Activated B cell treated with CpG ODN at 0.5 μM for 24 hours (primary cell): ENCODE data around the gene CORO2B. TPM values are rescaled to one million over a fixed set of nuclear protein-coding genes. Genes with fewer than 3 reads are reported as not detected.

Source experiments
- ATAC-seq: fragments of 200-7000 bp; cut with Tn5 transposase; one replicate; pipeline ENCODE4 v1.10.0; 2021; ENCODE audit warnings: low read depth, mild to moderate bottlenecking, moderate library complexity
- CTCF ChIA-PET: fragments of 350-600 bp; sonication (Branson Sonifier 250); formaldehyde crosslinking; loops from one replicate; lab custom pipeline; 2021; ENCODE audit warnings: antibody characterized with exemption; lab: Charles Lee
- POLR2A ChIA-PET: fragments of 350-600 bp; sonication (Branson Sonifier 250); formaldehyde crosslinking; loops from one replicate; lab custom pipeline; 2021; ENCODE audit warnings: antibody characterized with exemption; lab: Charles Lee
- DNase-seq: peaks from one replicate; pipeline ENCODE4 v3.0.0; 2022
- H3K27ac Mint-ChIP-seq: one replicate; pipeline ENCODE4 v1.8.0; 2020; ENCODE audit warnings: mixed read lengths
- H3K27me3 Mint-ChIP-seq: one replicate; pipeline ENCODE4 v1.8.0; 2021; ENCODE audit warnings: mixed read lengths
- H3K36me3 Mint-ChIP-seq: one replicate; pipeline ENCODE4 v1.8.0; 2021; ENCODE audit warnings: low read depth, mixed read lengths
- H3K4me1 Mint-ChIP-seq: one replicate; pipeline ENCODE4 v1.8.0; 2021; ENCODE audit warnings: mixed read lengths
- H3K4me3 Mint-ChIP-seq: one replicate; pipeline ENCODE4 v1.8.0; 2020; ENCODE audit warnings: mild to moderate bottlenecking, mixed read lengths
- H3K9me3 Mint-ChIP-seq: one replicate; pipeline ENCODE4 v1.8.0; 2020; ENCODE audit warnings: mixed read lengths
- intact Hi-C: fragments of 100-400 bp; cut with micrococcal nuclease; formaldehyde crosslinking; loops from one replicate; pipeline ENCODE4 v1.15.1; 2024
- total RNA-seq: library from RNA; stranded (reverse); gene quantifications from 2 replicates; pipeline ENCODE4 v1.2.3, GENCODE V29; 2022
- TF ChIP-seq, protein P1 (sequence below): fragments of 200-600 bp; IDR thresholded peaks from one replicate; pipeline ENCODE4 v1.8.0; 2022; ENCODE audit warnings: antibody characterized with exemption, mild to moderate bottlenecking

Gene CORO2B
- total RNA-seq, 1 donor from 2014 or later: 1.0 TPM

DNA sequence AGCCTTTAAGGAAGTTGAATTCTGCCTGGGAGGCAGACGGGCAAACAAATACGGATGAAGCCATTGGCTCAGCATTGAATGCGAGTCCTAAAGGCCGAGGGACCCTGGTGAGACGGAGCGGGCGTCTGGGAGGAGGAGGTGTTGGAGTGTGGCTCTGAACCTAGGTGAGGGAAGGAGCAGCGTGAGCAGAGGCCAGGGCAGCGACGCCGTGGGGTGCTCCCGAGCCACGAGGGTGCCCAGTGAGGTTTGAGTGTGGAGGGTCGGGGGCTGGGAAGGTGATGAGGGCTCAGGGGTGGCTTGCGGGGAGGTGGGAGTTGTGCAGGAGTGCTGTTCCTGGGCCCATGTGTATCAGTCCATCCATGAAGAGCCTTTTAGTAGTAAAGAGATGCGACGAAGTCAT lies 17.0 kb downstream of the CORO2B start:
- intact Hi-C loops: no loop called here
- H3K4me3 Mint-ChIP-seq: no peak overlapping the region
- peaks cover 46% of the 10 kb centered on the region for H3K4me1 Mint-ChIP-seq

DNA sequence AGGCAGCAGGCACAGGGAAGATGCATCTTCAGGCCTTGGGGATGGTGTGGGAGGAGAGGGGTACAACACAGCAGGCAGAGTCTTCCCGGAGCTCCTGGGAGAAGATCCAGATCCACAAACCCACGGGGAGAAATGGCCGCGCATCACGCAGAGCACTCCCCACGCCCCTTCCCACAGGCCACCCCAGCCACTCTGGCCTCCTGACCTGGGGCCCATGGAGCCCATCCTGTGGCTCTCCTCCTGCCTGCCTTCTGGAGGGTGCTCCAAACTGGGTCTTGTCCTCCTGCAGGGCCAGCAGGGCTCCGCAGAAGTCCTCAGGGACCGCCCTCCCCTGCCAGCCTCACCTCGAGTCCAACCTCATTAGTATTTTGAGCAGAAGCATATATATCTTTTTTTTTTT lies 17.9 kb downstream of the CORO2B start:
- Mint-ChIP-seq H3K36me3 (no peaks in the 10 kb centered on the region), H3K9me3 (no peaks in the 10 kb centered on the region), H3K4me3 (no peak overlapping the region), H3K27ac (no peak overlapping the region), H3K27me3 (peaks cover 1% of the 10 kb centered on the region), H3K4me1 (peaks cover 46% of the 10 kb centered on the region)
- TF ChIP-seq, protein P1, sequence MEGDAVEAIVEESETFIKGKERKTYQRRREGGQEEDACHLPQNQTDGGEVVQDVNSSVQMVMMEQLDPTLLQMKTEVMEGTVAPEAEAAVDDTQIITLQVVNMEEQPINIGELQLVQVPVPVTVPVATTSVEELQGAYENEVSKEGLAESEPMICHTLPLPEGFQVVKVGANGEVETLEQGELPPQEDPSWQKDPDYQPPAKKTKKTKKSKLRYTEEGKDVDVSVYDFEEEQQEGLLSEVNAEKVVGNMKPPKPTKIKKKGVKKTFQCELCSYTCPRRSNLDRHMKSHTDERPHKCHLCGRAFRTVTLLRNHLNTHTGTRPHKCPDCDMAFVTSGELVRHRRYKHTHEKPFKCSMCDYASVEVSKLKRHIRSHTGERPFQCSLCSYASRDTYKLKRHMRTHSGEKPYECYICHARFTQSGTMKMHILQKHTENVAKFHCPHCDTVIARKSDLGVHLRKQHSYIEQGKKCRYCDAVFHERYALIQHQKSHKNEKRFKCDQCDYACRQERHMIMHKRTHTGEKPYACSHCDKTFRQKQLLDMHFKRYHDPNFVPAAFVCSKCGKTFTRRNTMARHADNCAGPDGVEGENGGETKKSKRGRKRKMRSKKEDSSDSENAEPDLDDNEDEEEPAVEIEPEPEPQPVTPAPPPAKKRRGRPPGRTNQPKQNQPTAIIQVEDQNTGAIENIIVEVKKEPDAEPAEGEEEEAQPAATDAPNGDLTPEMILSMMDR: no peak
- POLR2A ChIA-PET: no interaction called here
- ATAC-seq (no peak), DNase-seq (no peak)
- CTCF ChIA-PET: no interaction called here
- intact Hi-C loops: no loop called here

More for the DNA sequence above, 17.0 kb downstream of the CORO2B start:
- Mint-ChIP-seq H3K9me3 (no peaks in the 10 kb centered on the region), H3K27ac (no peak overlapping the region), H3K27me3 (peaks cover 1% of the 10 kb centered on the region), H3K36me3 (no peaks in the 10 kb centered on the region)
- DNase-seq (no peak), ATAC-seq (no peak)
- ChIA-PET CTCF (no interaction called here), POLR2A (no interaction called here)
- TF ChIP-seq, protein P1: no peak

DNA sequence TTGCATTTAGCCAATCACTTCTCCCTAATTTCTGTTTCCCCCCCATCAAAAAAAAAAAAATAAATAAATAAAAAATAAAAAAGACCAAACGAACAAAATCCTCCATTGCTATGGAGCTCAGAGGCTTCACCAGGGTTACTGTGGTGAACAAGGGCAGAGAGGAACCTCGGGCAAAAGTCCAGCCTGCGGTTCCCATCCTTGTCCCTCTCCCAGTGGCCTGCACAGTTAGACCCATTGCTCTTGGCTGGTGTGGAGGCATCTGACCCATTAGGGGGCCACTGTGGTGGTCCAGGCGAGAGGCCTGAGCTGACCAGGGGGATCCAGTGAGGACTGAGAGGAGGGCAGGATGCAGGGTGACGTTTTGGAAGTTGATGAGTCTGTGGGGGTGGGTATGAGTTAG lies 18.8 kb downstream of the CORO2B start:
- H3K4me3 Mint-ChIP-seq: no peak overlapping the region
- intact Hi-C loops: no loop called here
- peaks cover 41% of the 10 kb centered on the region for H3K4me1 Mint-ChIP-seq
- H3K36me3 Mint-ChIP-seq: no peaks in the 10 kb centered on the region
- ChIA-PET POLR2A (no interaction called here), CTCF (no interaction called here)
- no peak for ATAC-seq
- H3K9me3 Mint-ChIP-seq: no peaks in the 10 kb centered on the region
- TF ChIP-seq, protein P1: no peak
- DNase-seq: no peak
- H3K27ac Mint-ChIP-seq: no peak overlapping the region
- no peaks in the 10 kb centered on the region for H3K27me3 Mint-ChIP-seq

DNA sequence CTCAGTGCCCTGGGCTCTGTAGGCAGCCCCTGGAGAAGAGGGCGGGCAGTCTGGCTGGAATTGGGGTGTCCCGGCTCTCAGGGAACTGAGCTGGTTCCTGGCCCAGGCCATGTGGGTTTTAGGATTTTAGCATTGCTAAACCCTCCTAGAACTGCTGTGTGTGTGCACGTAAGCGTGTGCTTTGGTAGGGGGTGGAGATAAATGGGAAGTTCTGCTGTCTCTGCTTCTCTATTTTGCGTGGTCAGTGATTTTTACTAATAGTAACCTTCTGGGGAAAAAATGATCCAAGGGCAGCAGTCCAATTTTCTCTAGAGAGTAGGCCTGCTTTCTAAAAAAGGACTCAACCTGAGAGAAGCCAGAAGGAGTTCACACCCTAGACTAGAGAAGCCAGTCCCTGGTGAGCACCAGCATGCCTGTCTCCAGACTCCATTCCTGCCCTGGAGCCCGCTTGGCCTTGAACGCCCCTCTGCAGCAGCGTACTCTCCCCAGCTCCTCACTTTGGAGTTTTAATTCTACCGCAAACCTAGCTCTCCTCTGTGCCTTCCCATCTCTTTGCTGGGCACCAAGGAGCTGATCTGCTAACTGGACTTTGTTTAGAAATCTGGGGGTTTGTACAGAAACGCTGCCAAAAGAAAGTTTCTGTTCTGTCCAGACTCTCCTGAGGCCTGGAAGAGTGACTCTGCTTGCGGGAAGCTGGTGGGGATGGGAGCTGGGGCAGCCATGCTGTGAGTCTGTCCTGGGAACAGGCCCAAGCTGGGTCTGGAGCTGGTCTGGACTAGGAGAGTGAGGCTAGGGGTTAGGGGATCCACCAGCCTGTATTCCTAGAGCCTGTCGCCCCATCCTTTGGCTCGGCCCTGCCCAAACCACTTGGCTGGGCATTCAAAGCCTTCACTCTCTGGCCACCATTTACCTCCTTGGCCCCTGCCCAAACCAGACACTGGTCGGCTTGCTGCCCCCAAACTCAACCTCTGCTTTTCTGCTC lies 19.7 kb downstream of the CORO2B start:
- DNase-seq: no peak
- Mint-ChIP-seq H3K9me3 (no peaks in the 10 kb centered on the region), H3K36me3 (no peaks in the 10 kb centered on the region), H3K4me3 (no peak overlapping the region), H3K27me3 (no peaks in the 10 kb centered on the region), H3K4me1 (peaks cover 34% of the 10 kb centered on the region), H3K27ac (no peak overlapping the region)
- POLR2A ChIA-PET: no interaction called here
- intact Hi-C loops: no loop called here
- CTCF ChIA-PET: no interaction called here
- no peak for ATAC-seq
- TF ChIP-seq, protein P1: no peak

DNA sequence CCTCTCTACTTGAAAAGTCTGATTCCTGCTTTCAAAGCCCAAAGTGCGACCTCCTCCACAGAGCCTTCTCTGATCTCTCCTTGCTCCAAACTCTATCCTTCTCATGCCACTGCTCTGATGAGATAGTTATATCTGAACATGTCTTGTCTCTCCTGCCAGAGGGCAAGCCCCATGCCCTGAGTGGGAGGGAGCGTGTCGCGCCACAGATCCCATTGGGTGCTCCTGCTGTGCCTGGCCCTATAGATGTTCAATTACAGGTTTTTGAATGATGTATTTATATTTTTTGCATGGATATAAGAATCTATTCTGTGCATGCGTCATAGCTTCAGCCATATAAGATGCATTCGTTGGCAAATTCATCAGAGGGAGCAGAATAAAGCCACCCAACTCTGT lies 20.4 kb downstream of the CORO2B start:
- no peaks in the 10 kb centered on the region for H3K9me3 Mint-ChIP-seq
- POLR2A ChIA-PET: no interaction called here
- peaks cover 27% of the 10 kb centered on the region for H3K4me1 Mint-ChIP-seq
- no peak overlapping the region for H3K27ac Mint-ChIP-seq
- ATAC-seq (no peak), DNase-seq (no peak)
- TF ChIP-seq, protein P1: no peak
- H3K27me3 Mint-ChIP-seq: no peaks in the 10 kb centered on the region
- no peaks in the 10 kb centered on the region for H3K36me3 Mint-ChIP-seq
- H3K4me3 Mint-ChIP-seq: no peak overlapping the region
- CTCF ChIA-PET: no interaction called here
- intact Hi-C loops: no loop called here
